ENCODE measurements around the gene SSBP2.

- no peak for TF ChIP-seq CTCF (IDR thresholded peaks at IDR 0.05; ENCODE audit: insufficient read depth, low read length, poor library complexity, severe bottlenecking)
- no peak for TF ChIP-seq EZH2phosphoT487 (conservative IDR thresholded peaks at IDR 0.05; ENCODE audit: low read length)
Measured at GRCh38 chr5:81756016-81756415, 5.1 kb upstream of the SSBP2 start.

All from SU-DHL-6 (cell line).